ENCODE results near the gene OR52N1.

The OR52N1 gene

DNA sequence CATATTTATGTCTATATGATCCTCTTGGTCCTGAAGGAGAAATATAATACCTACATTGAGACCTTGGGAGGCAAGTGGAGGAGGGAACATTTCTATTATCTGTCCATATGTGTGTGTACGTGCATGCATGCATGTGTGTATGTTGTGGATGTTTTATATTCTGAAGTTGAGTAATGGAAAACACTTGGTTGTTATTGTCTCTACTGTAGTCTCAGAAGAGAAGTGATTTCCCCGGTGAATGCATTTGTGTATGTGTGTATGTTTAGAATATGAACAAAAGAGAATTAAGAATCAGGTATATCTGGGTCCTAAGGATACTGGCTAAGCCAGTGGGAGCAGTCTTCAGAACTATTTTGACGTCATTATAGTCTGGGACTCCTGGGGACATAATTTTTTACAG is at the start of gene OR52N1:
Gene OR52N1, minus strand, starts transcription at position 101 of the 400 bp plus-strand sequence. CDS start 2,449 bp downstream, outside the sequence.
- TF ChIP-seq, protein P1, sequence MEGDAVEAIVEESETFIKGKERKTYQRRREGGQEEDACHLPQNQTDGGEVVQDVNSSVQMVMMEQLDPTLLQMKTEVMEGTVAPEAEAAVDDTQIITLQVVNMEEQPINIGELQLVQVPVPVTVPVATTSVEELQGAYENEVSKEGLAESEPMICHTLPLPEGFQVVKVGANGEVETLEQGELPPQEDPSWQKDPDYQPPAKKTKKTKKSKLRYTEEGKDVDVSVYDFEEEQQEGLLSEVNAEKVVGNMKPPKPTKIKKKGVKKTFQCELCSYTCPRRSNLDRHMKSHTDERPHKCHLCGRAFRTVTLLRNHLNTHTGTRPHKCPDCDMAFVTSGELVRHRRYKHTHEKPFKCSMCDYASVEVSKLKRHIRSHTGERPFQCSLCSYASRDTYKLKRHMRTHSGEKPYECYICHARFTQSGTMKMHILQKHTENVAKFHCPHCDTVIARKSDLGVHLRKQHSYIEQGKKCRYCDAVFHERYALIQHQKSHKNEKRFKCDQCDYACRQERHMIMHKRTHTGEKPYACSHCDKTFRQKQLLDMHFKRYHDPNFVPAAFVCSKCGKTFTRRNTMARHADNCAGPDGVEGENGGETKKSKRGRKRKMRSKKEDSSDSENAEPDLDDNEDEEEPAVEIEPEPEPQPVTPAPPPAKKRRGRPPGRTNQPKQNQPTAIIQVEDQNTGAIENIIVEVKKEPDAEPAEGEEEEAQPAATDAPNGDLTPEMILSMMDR (IDR thresholded peaks at IDR 0.05; ENCODE audit: control extremely low read depth, extremely low read depth, low read depth, missing control alignments): no peak
- no peak for DNase-seq (ENCODE audit: extremely low spot score)
- ChIA-PET POLR2A (no interaction called here), CTCF (no interaction called here)

DNA sequence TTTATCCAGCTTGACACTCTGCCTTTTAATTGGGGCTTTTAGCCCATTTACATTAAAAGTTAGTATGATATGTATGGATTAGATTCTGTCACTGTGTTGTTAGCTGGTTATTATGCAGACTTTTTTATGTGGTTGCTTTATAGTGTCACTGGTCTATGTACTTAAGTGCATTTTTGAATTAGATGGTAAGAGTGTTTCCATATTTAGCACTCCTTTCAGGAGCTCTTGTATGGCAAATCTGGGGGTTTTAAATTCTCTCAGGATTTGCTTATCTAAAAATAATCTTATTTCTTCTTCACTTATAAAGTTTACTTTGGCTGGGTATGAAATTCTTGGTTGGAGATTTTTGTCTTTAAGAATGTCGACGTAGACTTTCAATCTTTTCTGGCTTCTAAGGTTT is 46.6 kb upstream of the OR52N1 start:
- ChIA-PET CTCF (no interaction called here), POLR2A (no interaction called here)
- TF ChIP-seq, protein P1 (IDR thresholded peaks at IDR 0.05; ENCODE audit: control extremely low read depth, extremely low read depth, low read depth, missing control alignments): no peak
- DNase-seq (ENCODE audit: extremely low spot score): no peak

DNA sequence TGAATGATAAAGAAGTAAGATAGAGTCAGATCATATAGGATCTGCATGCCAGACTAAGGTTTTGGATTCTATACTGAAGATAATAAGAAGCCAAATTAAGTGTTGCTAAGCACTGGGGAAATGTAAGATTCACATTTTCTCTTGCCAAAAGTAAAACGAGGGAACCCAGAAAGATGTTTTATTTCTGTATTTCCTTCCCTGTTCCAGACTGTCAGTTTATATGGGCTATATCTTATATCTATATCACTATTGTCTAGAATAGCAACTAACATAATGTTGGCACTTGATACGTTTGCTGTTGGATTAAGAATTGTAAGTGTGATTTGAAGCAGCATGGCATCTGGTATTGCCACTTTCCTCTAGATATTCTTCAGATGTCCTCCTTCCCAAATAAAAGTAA is 42.4 kb upstream of the OR52N1 start:
- no peak for DNase-seq (ENCODE audit: extremely low spot score)
- POLR2A ChIA-PET: no interaction called here
- CTCF ChIA-PET: no interaction called here
- TF ChIP-seq, protein P1 (IDR thresholded peaks at IDR 0.05; ENCODE audit: control extremely low read depth, extremely low read depth, low read depth, missing control alignments): no peak

DNA sequence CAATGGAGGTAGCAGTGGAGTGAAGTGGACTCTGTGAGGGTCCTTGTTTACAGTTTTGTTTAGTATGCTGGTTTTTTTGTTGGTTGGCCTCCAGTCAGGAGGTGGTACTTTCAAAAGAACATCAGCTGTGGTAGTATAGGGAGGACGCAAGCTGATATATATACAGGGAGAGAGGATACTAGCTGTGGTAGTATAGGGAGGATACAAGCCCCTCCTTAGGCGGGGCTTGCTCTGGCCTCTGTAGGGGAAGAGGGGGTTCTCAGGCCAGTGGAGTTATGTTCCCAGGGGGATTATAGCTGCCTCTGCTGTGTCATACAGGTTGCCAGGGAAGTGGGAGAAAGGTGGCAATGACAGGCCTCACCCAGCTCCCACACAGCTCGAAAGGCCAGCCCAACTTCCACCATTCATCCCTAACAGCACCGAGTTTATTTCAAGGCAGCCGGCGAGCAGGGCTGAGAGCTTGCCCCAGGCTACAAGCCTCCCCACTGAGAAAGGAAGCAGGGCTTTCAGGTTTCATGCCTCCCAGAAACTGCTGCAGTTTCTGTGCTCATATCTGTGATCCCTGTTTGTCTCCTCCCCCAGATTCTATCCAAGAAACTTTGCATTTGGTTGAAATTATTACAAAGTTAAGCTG is 40.2 kb upstream of the OR52N1 start:
- no peak for DNase-seq (ENCODE audit: extremely low spot score)
- TF ChIP-seq, protein P1 (IDR thresholded peaks at IDR 0.05; ENCODE audit: control extremely low read depth, extremely low read depth, low read depth, missing control alignments): no peak
- ChIA-PET CTCF (no interaction called here), POLR2A (no interaction called here)

DNA sequence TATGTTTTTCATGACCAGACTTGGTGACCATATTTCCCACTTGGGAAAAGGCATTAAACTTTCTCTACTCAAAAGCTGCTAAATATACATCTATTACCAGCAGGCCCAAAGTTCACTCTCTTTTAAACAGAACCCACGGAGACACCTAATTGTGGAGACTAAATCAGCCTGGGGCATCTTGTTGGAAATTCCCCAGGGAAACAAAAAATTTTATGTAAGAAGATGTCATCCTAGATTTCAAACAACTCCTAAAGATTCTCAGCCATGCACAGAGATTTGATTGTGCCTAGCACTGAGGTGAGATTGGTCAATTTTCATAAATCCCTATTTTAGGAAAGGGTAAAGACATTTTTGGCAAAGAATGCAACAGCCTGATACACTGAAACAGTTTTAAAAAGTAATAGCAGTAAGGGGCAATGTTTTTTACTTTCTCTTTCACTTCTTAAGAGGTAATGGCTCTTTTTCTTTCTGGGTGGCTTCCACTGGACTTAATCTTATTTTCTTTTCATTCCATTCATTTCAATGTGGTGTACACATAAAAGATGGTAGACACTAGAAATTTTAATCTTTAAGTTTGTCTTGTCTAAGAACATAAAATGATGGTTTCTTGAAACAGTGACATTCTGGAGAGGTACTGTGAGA is 27.3 kb upstream of the OR52N1 start:
- TF ChIP-seq, protein P1 (IDR thresholded peaks at IDR 0.05; ENCODE audit: control extremely low read depth, extremely low read depth, low read depth, missing control alignments): no peak
- POLR2A ChIA-PET: no interaction called here
- CTCF ChIA-PET: no interaction called here
- no peak for DNase-seq (ENCODE audit: extremely low spot score)

DNA sequence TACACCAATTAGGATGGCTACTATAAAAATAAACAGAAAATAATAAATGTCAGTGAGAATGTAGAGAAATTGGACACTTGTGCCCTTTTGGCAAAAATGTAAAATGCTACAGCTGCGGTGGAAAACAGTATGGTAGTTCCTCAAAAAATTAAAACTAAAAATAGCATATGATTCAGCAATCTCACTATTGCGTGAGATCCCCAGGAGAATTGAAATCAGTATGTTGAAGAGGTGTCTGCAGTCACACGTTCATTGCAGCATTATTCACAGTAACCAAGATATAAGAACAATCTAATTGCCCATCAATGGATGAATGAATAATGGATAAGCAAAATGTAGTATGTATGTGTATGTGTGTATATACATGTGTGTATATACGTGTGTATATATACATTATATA is 24.5 kb upstream of the OR52N1 start:
- TF ChIP-seq, protein P1 (IDR thresholded peaks at IDR 0.05; ENCODE audit: control extremely low read depth, extremely low read depth, low read depth, missing control alignments): no peak
- CTCF ChIA-PET: no interaction called here
- POLR2A ChIA-PET: no interaction called here
- DNase-seq (ENCODE audit: extremely low spot score): no peak
